ENCODE measurements around the gene OR10G2.

GRCh38 chr14:21642683-21643082 lies 7.9 kb upstream of the OR10G2 start:
- TF ChIP-seq CTCF (IDR thresholded peaks at IDR 0.05; ENCODE audit: low read depth, low read length, missing input control) (no peak), SP1 (IDR thresholded peaks at IDR 0.05) (no peak), TAF1 (conservative IDR thresholded peaks at IDR 0.05) (no peak), RAD21 (IDR thresholded peaks at IDR 0.05) (no peak)

All from liver (tissue), 3 donors.